HEK293 (cell line): ENCODE results near the gene B4GALT7.

Experiments used
- CTCF ChIA-PET: fragments of 350-600 bp; formaldehyde crosslinking; extraction: SDS; loops from one replicate; lab custom pipeline; 2021; ENCODE audit warnings: antibody characterized with exemption; lab: Yijun Ruan, JAX
- POLR2A ChIA-PET: fragments of 300-600 bp; formaldehyde crosslinking; extraction: SDS; loops from one replicate; lab custom pipeline; 2020; ENCODE audit warnings: antibody characterized with exemption, inconsistent platforms; lab: Yijun Ruan, JAX
- H3K27ac ChIP-seq: fragments of 200-500 bp; sonication (Bioruptor generic); 2 replicates; pipeline ENCODE4 v1.5.1; 2014; ENCODE audit warnings: low read depth, low read length, control low read depth, inconsistent platforms; ENCODE audit errors: extremely low read depth
- H3K36me3 ChIP-seq, 2 experiments: fragments of 200-500 bp in 1 of 2; sonication (Bioruptor generic) in 1 of 2; 1 replicate in 1 of 2; 2 replicates in 1 of 2; pipeline ENCODE4 v1.5.1; 2014 to 2017; ENCODE audit warnings: inconsistent platforms in 2 of 2, low read length in 2 of 2; ENCODE audit not compliant: control insufficient read depth in 2 of 2, insufficient read depth in 1 of 2
- H3K4me1 ChIP-seq: fragments of 200-500 bp; sonication (Bioruptor generic); 2 replicates; pipeline ENCODE4 v1.5.1; 2014; ENCODE audit warnings: mild to moderate bottlenecking, low read length, inconsistent platforms; ENCODE audit not compliant: control insufficient read depth, insufficient read depth
- H3K4me3 ChIP-seq: 2 replicates; pipeline ENCODE4 v1.5.1; 2011; ENCODE audit warnings: low read depth, mild to moderate bottlenecking, control low read depth, low read length, moderate library complexity
- H3K9me3 ChIP-seq: fragments of 200-500 bp; sonication (Bioruptor generic); 2 replicates; pipeline ENCODE4 v1.5.1; 2014; ENCODE audit warnings: low read depth, low read length, inconsistent platforms; ENCODE audit not compliant: control insufficient read depth, insufficient read depth
- GLIS1 ChIP-seq: fragments of 450-650 bp; formaldehyde crosslinking; IDR thresholded peaks from 2 replicates; pipeline ENCODE4 v1.5.1; 2016; ENCODE audit warnings: missing biosample characterization, missing genetic modification characterization
- REPIN1 ChIP-seq: fragments of 450-650 bp; formaldehyde crosslinking; IDR thresholded peaks from 2 replicates; pipeline ENCODE4 v1.5.1; 2017; ENCODE audit warnings: missing biosample characterization, missing genetic modification characterization, low read depth
- ZNF121 ChIP-seq: fragments of 450-650 bp; formaldehyde crosslinking; IDR thresholded peaks from 2 replicates; pipeline ENCODE4 v1.5.1; 2016; ENCODE audit warnings: missing biosample characterization, missing genetic modification characterization
- ZNF132 ChIP-seq: fragments of 450-650 bp; formaldehyde crosslinking; IDR thresholded peaks from 2 replicates; pipeline ENCODE4 v1.5.1; 2017; ENCODE audit warnings: missing biosample characterization, missing genetic modification characterization, borderline replicate concordance
- ZNF202 ChIP-seq: fragments of 450-650 bp; formaldehyde crosslinking; IDR thresholded peaks from 2 replicates; pipeline ENCODE4 v1.5.1; 2016; ENCODE audit warnings: missing biosample characterization, missing genetic modification characterization, borderline replicate concordance
- ZNF223 ChIP-seq: fragments of 450-650 bp; formaldehyde crosslinking; IDR thresholded peaks from 2 replicates; pipeline ENCODE4 v1.5.1; 2016; ENCODE audit warnings: missing biosample characterization, missing genetic modification characterization
- ZNF239 ChIP-seq: fragments of 450-650 bp; formaldehyde crosslinking; IDR thresholded peaks from 2 replicates; pipeline ENCODE4 v1.5.1; 2016; ENCODE audit warnings: missing biosample characterization, missing genetic modification characterization
- ZNF350 ChIP-seq: fragments of 450-650 bp; formaldehyde crosslinking; IDR thresholded peaks from 2 replicates; pipeline ENCODE4 v1.5.0; 2017; ENCODE audit warnings: missing biosample characterization, mild to moderate bottlenecking, missing genetic modification characterization
- ZNF621 ChIP-seq: fragments of 450-650 bp; formaldehyde crosslinking; IDR thresholded peaks from 2 replicates; pipeline ENCODE4 v1.5.1; 2017; ENCODE audit warnings: missing biosample characterization, missing genetic modification characterization
- TF ChIP-seq, protein P1 (sequence below): fragments of 450-650 bp; formaldehyde crosslinking; conservative IDR thresholded peaks from 2 replicates; pipeline ENCODE4 v1.5.1; 2016; ENCODE audit warnings: low read depth, missing biosample characterization, missing genetic modification characterization
- TF ChIP-seq, protein P2 (sequence below): fragments of 450-650 bp; formaldehyde crosslinking; IDR thresholded peaks from 2 replicates; pipeline ENCODE4 v1.5.1; 2017; ENCODE audit warnings: missing biosample characterization, missing genetic modification characterization
- TF ChIP-seq, protein P3 (sequence below): fragments of 450-650 bp; formaldehyde crosslinking; IDR thresholded peaks from 2 replicates; pipeline ENCODE4 v1.5.1; 2016; ENCODE audit warnings: missing biosample characterization, missing genetic modification characterization
- TF ChIP-seq, protein P4 (sequence below): fragments of 450-650 bp; formaldehyde crosslinking; IDR thresholded peaks from 2 replicates; pipeline ENCODE4 v1.5.1; 2016; ENCODE audit warnings: missing biosample characterization, missing genetic modification characterization

The B4GALT7 gene

DNA sequence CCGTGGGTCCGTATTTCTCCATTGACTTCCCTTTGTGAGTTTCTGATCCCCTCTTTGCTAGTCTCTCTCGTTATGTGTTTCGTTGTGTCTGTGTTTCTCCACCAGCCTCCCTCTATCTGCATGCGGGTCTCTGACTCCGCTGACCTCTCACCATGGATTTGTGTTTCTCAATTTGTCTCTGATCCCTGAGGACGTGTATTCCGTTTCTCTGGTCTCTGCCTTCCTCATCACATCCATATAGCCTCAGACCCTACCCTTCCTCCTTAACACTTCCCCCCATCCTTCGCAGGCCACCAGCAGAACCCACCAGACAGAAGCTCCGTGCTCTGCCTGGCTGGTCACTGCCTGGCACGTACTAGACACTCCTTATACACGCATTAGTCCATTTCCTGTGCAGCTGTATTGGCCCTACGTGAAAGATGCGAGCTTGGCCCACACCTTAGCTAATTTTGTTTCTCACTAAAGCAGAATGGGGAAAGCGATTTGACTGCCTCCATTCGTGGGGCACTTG, 631 bp downstream of the B4GALT7 start (continued):
- TF ChIP-seq, protein P1, sequence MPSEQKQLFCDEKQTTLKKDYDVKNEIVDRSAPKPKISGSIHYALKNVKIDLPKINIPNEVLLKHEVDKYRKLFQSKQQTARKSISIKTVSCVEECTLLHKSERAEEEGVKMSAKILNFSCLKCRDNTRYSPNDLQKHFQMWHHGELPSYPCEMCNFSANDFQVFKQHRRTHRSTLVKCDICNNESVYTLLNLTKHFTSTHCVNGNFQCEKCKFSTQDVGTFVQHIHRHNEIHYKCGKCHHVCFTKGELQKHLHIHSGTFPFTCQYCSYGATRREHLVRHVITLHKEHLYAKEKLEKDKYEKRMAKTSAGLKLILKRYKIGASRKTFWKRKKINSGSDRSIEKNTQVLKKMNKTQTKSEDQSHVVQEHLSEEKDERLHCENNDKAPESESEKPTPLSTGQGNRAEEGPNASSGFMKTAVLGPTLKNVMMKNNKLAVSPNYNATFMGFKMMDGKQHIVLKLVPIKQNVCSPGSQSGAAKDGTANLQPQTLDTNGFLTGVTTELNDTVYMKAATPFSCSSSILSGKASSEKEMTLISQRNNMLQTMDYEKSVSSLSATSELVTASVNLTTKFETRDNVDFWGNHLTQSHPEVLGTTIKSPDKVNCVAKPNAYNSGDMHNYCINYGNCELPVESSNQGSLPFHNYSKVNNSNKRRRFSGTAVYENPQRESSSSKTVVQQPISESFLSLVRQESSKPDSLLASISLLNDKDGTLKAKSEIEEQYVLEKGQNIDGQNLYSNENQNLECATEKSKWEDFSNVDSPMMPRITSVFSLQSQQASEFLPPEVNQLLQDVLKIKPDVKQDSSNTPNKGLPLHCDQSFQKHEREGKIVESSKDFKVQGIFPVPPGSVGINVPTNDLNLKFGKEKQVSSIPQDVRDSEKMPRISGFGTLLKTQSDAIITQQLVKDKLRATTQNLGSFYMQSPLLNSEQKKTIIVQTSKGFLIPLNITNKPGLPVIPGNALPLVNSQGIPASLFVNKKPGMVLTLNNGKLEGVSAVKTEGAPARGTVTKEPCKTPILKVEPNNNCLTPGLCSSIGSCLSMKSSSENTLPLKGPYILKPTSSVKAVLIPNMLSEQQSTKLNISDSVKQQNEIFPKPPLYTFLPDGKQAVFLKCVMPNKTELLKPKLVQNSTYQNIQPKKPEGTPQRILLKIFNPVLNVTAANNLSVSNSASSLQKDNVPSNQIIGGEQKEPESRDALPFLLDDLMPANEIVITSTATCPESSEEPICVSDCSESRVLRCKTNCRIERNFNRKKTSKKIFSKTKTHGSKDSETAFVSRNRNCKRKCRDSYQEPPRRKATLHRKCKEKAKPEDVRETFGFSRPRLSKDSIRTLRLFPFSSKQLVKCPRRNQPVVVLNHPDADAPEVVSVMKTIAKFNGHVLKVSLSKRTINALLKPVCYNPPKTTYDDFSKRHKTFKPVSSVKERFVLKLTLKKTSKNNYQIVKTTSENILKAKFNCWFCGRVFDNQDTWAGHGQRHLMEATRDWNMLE (tag by site-specific recombination), result no peak
- no peak for TF ChIP-seq ZNF202
- TF ChIP-seq, protein P2, sequence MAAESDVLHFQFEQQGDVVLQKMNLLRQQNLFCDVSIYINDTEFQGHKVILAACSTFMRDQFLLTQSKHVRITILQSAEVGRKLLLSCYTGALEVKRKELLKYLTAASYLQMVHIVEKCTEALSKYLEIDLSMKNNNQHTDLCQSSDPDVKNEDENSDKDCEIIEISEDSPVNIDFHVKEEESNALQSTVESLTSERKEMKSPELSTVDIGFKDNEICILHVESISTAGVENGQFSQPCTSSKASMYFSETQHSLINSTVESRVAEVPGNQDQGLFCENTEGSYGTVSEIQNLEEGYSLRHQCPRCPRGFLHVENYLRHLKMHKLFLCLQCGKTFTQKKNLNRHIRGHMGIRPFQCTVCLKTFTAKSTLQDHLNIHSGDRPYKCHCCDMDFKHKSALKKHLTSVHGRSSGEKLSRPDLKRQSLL (tag by site-specific recombination), result no peak
- TF ChIP-seq ZNF132, result no peak
- no peak for TF ChIP-seq REPIN1 (tag by site-specific recombination)

DNA sequence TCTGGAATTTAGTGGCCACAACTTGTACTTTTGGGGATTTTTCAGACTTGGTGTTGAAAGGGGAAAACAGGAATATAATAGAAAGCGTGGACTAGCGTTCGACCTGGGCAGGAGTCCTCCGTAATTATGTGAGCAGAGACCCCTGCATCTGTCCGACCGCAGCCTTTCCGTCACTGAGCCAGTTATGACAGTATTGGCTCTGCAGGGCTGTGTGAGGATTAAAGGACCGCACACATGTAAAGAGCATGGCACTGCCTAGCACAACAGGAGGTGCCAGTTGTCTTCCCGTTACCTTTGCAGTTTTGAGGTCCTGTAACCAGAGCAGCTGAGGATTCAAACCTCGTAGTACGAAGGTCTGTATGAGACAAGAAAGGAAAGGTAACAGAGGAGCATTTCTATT, 1.2 kb downstream of the B4GALT7 start:
- CTCF ChIA-PET, result interaction anchor here (0.8 kb wide), 1 partner anchor 100 kb away, joined by 3 read pairs; no protein-coding TSS in a partner anchor
- Histone ChIP-seq H3K9me3 (no peaks in the 10 kb centered on the region), H3K27ac (no peak overlapping the region), H3K4me1 (0 out of 2 replicates have a peak, but pooled peaks cover 2% of the 10 kb centered on the region), H3K36me3 (peaks cover 3 to 16% of the 10 kb centered on the region in 2 experiments; a peak in 2 of 3 replicates), H3K4me3 (no peak overlapping the region; the same call in 1 of the 2 replicates)
- TF ChIP-seq ZNF239 (tag by site-specific recombination), result no peak
- POLR2A ChIA-PET, result interaction anchor here (0.6 to 0.9 kb wide), 3 partner anchors 9 to 510 kb away, joined by 3 read pairs; partner anchors contain the start of gene TMED9

DNA sequence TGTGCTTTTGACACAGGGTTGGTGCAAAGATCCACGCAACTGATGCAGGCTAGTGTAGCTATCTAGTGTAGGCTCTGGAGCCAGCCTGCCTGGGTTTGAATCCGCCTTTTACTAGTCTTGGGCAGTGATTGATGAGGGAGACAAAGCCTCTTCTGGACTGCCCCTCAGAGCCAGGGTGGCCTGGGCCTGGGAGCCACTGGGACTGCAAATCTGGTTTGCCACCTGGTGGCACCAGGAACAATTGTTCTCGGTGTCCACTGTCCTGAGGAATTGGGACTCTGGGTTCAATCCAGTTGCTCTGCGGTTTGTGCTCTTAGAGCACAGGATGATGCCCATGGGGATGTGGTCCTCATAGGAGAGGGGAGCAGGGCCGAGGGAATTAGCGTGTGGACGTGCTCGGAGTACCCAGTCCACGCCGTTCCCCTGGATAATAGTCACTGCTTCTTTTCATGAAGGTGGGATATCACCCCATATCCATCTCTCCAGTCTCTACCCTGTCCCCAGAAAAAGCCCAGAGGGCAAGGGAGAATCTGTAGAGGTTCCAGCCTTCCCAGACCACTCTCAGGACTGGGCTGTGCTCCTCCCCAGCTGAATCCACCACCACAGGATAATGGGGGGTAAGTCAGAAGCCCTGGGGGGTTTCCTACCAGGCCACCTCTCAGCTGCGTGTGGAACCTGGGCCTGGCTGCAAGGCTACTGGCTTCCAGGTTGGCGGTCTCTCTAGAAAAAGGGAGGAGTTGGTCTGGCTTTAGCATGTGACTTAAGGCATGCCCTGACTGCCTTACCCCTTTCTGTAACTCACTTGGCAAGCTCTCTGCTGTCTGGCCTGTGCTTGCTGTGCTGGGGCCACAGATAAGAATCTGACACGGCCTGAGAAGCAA, 1.9 kb downstream of the B4GALT7 start:
- TF ChIP-seq, protein P3, sequence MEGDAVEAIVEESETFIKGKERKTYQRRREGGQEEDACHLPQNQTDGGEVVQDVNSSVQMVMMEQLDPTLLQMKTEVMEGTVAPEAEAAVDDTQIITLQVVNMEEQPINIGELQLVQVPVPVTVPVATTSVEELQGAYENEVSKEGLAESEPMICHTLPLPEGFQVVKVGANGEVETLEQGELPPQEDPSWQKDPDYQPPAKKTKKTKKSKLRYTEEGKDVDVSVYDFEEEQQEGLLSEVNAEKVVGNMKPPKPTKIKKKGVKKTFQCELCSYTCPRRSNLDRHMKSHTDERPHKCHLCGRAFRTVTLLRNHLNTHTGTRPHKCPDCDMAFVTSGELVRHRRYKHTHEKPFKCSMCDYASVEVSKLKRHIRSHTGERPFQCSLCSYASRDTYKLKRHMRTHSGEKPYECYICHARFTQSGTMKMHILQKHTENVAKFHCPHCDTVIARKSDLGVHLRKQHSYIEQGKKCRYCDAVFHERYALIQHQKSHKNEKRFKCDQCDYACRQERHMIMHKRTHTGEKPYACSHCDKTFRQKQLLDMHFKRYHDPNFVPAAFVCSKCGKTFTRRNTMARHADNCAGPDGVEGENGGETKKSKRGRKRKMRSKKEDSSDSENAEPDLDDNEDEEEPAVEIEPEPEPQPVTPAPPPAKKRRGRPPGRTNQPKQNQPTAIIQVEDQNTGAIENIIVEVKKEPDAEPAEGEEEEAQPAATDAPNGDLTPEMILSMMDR (tag by site-specific recombination), result 0 out of 2 replicates have a peak, but pooled peaks have one; percentile 24
- TF ChIP-seq, protein P4, sequence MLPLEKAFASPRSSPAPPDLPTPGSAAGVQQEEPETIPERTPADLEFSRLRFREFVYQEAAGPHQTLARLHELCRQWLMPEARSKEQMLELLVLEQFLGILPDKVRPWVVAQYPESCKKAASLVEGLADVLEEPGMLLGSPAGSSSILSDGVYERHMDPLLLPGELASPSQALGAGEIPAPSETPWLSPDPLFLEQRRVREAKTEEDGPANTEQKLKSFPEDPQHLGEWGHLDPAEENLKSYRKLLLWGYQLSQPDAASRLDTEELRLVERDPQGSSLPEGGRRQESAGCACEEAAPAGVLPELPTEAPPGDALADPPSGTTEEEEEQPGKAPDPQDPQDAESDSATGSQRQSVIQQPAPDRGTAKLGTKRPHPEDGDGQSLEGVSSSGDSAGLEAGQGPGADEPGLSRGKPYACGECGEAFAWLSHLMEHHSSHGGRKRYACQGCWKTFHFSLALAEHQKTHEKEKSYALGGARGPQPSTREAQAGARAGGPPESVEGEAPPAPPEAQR (tag by site-specific recombination), result no peak
- TF ChIP-seq ZNF621 (no peak), ZNF223 (tag by site-specific recombination) (no peak), ZNF350 (tag by site-specific recombination) (no peak), GLIS1 (tag by site-specific recombination) (peak; percentile 51), ZNF121 (no peak)
- ChIA-PET CTCF (no interaction called here), POLR2A (no interaction called here)
- peaks cover 0 to 9% of the 10 kb centered on the region in 2 experiments; a peak in 2 of 3 replicates for H3K36me3 ChIP-seq
- H3K27ac ChIP-seq, result no peak overlapping the region
- no peaks in the 10 kb centered on the region for H3K9me3 ChIP-seq
- no peak overlapping the region for H3K4me3 ChIP-seq
- H3K4me1 ChIP-seq, result 0 out of 2 replicates have a peak, but pooled peaks cover 2% of the 10 kb centered on the region
